LNCAP (cell line): Measurements from ENCODE around the gene RPL3.

Source experiments
- CTCF ChIP-seq: fragments of 450-650 bp; IDR thresholded peaks from 2 replicates; pipeline ENCODE4 v1.5.1; 2017; ENCODE audit warnings: mild to moderate bottlenecking

RPL3 gene

GRCh38 chr22:39273950-39274887 is 45.2 kb downstream of the RPL3 start:
- TF ChIP-seq CTCF: no peak

GRCh38 chr22:39270792-39271191 is 48.6 kb downstream of the RPL3 start:
- no peak for TF ChIP-seq CTCF

GRCh38 chr22:39270280-39270679 is 49.1 kb downstream of the RPL3 start:
- no peak for TF ChIP-seq CTCF

GRCh38 chr22:39269095-39269790 is 50.2 kb downstream of the RPL3 start:
- TF ChIP-seq CTCF: no peak

GRCh38 chr22:39268645-39269044 is 50.8 kb downstream of the RPL3 start:
- no peak for TF ChIP-seq CTCF

- TF ChIP-seq CTCF: no peak
Measured at GRCh38 chr22:39267974-39268373, 51.4 kb downstream of the RPL3 start.

GRCh38 chr22:39266398-39267030 is 52.9 kb downstream of the RPL3 start:
- no peak for TF ChIP-seq CTCF
